OCI-LY1 (cell line): Measurements from ENCODE around the gene ADGRG2.

Source experiments
- CTCF ChIP-seq: fragments of 200-600 bp; sonication (generic), shearing (Covaris generic); IDR thresholded peaks from 2 replicates; pipeline ENCODE4 v1.5.1; 2017; ENCODE audit warnings: mild to moderate bottlenecking, antibody characterized with exemption, low read length, moderate library complexity, mixed read lengths
- EZH2 ChIP-seq: fragments of 200-600 bp; sonication (generic), shearing (Covaris generic); IDR thresholded peaks from 2 replicates; pipeline ENCODE4 v1.8.0; 2017; ENCODE audit warnings: borderline replicate concordance, mixed run types, mild to moderate bottlenecking, antibody characterized with exemption, low read length, moderate library complexity, mixed read lengths

GRCh38 chrX:18951032-18951431 lies 171.2 kb downstream of the ADGRG2 start:
- TF ChIP-seq CTCF: peak; percentile 27; the same call in 1 of the 2 replicates
- TF ChIP-seq EZH2: no peak
